NCI-H2171 treated with DMSO at 0.1 percent for 48 hours (cell line): Measurements from ENCODE around the gene SPEM1.
A peak's percentile ranks its signal among the peaks of the same experiment; 100 is the strongest.

Experiments used
- DNase-seq: peaks from one replicate; lab custom pipeline; 2025; lab: John Stamatoyannopoulos, UW

Gene SPEM1

GRCh38 chr17:7421186-7421585 lies 1.1 kb downstream of the SPEM1 start:
- DNase-seq, result no peak

- DNase-seq, result no peak
Observed at GRCh38 chr17:7423679-7424078, 3.6 kb downstream of the SPEM1 start.

- no peak for DNase-seq
Observed at GRCh38 chr17:7425316-7425715, 5.2 kb downstream of the SPEM1 start, which contains the start of gene SPEM2. Gene SPEM2, plus strand, starts transcription at chr17:7425616. Its CDS starts 73 bp downstream, at chr17:7425689.

- DNase-seq, result no peak
Observed at GRCh38 chr17:7425756-7426155, 5.6 kb downstream of the SPEM1 start.

GRCh38 chr17:7426203-7426863 lies 6.2 kb downstream of the SPEM1 start:
- DNase-seq, result no peak

GRCh38 chr17:7426896-7427489 lies 6.9 kb downstream of the SPEM1 start:
- no peak for DNase-seq

- DNase-seq, result no peak
Observed at GRCh38 chr17:7427549-7427948, 7.4 kb downstream of the SPEM1 start.

- no peak for DNase-seq
Observed at GRCh38 chr17:7428557-7428956, 8.4 kb downstream of the SPEM1 start, which contains the start of gene SPEM3. Gene SPEM3, plus strand, starts transcription at chr17:7428857. Its CDS starts 46 bp downstream, at chr17:7428903.

- no peak for DNase-seq
Observed at GRCh38 chr17:7429722-7430121, 9.6 kb downstream of the SPEM1 start.

GRCh38 chr17:7431231-7431630 lies 11.1 kb downstream of the SPEM1 start:
- no peak for DNase-seq

GRCh38 chr17:7432296-7432695 lies 12.2 kb downstream of the SPEM1 start:
- DNase-seq, result no peak

GRCh38 chr17:7435676-7436555 lies 15.8 kb downstream of the SPEM1 start:
- DNase-seq, result peak; percentile 37

GRCh38 chr17:7436556-7437368 lies 16.6 kb downstream of the SPEM1 start:
- DNase-seq, result peak; percentile 77

- no peak for DNase-seq
Observed at GRCh38 chr17:7437369-7437863, 17.3 kb downstream of the SPEM1 start.

GRCh38 chr17:7437950-7438614 lies 18.0 kb downstream of the SPEM1 start:
- DNase-seq, result no peak

GRCh38 chr17:7438656-7439460 lies 18.7 kb downstream of the SPEM1 start:
- DNase-seq, result no peak

- DNase-seq, result no peak
Observed at GRCh38 chr17:7439462-7440112, 19.5 kb downstream of the SPEM1 start, which contains the start of gene FGF11. Gene FGF11, plus strand, starts transcription at chr17:7439512. Its CDS starts 109 bp downstream, at chr17:7439621.

GRCh38 chr17:7440113-7440833 lies 20.1 kb downstream of the SPEM1 start:
- DNase-seq, result peak; percentile 61

GRCh38 chr17:7440834-7441195 lies 20.7 kb downstream of the SPEM1 start:
- DNase-seq, result no peak
